GM18505 (cell line): ENCODE measurements around the gene FGF3.

Source experiments
- ATAC-seq: cut with Tn5 transposase; IDR thresholded peaks from one replicate; pipeline ENCODE4 v1.9.1; 2021; ENCODE audit not compliant: unreplicated experiment
- POLR2A ChIP-seq: IDR thresholded peaks from 4 replicates; pipeline ENCODE4 v1.6.1; 2011; ENCODE audit warnings: borderline replicate concordance; ENCODE audit not compliant: insufficient read depth, insufficient read length; ENCODE audit errors: extremely low read depth

The FGF3 gene

DNA sequence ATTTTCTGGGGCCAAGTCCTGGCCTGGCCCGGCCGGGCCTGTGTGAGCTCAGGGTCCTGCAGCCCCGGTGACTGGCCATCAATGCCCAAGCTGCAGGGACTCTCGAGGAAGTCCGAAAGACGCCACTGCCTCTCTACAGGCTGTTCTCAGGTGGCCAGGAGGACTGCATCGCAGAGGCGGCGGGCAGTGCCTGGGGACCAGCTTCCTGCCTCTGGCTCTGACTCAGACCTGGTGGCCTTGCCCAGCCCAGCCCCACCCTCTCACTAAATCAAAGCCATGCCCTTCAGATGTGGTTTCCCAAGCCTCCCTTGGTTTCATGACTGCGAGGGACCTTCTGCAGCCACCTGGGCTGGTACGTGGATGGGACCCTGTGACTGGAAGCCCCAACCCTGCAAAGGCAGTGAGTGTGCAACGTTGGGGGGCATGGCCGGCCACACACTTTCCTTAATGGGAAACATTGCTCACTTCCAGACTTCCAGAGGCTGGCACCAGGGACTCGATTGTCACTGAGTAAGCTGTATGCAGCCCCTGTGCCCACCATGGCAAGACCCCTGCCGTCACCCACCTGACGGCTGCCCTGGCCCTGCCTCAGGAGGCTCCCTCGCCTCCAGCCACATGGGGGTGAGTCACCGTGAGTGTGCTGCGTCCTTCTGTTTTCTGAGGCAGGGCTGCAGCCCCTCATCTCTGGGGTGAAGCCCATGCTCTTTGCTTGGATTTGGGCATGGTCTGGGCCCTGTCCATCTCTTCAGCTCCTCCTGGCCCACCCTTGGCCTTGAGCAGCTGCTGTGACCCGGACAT, 6.0 kb upstream of the FGF3 start:
- TF ChIP-seq POLR2A, result no peak
- ATAC-seq, result no peak

DNA sequence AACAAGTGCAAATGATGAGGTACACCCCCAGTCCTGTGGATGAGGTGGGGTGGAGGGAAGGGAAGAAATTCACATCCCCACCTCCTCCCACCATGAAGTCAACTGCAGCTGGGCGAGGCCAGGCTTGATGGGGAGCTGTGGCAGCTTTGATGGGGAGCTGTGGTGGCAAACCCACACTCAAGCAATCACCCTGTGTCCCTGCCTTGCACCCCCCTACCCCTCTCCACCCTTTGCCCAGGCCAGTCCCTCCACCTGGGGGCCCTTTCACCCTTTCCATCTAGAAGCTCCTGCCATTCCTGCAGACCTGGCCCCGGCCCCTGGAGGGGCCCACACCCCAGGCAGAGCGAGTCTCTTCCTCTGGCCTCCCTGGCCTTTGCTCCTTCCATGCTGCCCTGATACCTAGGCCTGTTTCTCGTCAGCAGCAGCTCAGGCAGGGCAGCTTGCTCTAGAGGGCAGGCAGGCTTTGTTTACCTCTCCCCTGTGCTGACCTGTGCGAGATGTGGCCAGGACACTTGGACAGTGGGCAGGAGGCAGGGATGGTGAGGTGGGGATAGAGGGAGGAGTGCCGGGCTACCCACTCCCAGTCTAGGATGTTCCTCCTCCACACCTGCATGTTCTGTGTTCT, 4.5 kb upstream of the FGF3 start:
- ATAC-seq, result no peak
- no peak for TF ChIP-seq POLR2A

DNA sequence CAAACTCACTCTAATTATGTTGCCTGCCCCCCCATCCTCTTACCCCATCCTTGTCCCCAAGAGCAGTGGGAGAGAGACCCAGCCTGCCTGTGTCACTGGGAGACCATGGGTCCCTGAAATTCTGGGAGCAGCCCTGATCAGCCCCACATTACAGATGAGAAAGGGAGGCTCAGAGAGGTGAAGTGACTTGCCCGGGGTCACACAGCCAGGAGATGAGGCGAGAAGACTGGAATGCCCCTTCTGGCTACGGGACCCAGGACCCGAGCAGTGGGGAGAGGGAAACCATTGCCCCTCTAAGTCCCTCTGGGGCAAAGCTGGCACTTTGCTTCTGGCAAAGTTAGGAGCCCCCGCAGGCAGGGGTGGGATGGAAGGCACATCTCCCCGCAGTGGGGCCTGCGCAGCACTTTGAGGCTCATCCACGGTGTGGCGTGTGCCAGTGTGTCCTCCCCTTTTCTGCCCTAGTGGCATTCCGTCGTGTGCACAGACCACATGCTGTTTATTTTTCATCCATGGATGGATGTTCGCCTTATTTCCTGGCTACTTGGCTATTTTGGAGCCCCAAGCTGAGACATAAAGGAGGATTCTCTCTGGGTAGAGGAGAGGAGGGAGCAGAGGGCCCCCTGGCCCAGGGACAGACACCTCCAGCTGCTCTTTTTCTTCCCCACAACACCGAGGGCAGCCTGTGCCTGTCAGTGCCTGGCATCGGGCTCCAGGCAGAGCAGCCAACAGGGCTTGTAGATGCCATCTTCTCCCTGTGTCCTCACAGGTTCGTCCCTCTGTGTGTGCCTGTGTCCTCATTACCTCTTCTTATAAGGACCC, 3.7 kb upstream of the FGF3 start:
- ATAC-seq, result no peak
- TF ChIP-seq POLR2A, result no peak

DNA sequence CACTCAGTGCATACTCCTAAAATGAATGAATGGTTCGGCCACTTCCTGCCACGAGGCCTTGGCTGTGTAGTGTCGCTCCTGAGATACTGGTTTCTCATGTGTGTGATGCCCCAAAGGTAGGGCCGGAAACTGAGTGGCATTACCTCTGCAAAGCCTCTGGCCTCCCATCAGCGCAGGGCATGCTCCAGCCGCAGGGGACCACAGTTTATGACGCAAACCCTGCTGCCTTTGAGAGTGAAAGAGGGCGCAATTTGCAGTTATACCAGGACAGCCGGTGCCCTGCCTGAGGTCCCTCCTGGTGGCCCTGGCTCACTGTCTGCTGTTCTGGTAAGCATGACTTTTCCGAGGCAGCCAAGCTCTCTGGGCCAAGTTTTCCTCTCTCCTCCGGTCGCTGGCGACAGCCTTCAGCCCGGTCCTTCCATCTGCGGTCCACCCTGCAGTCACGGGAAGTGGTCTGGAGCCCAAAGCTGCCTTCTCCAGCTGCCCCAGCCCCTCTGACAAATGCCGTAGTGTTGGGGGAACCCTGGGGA, 2.4 kb upstream of the FGF3 start:
- no peak for TF ChIP-seq POLR2A
- no peak for ATAC-seq

DNA sequence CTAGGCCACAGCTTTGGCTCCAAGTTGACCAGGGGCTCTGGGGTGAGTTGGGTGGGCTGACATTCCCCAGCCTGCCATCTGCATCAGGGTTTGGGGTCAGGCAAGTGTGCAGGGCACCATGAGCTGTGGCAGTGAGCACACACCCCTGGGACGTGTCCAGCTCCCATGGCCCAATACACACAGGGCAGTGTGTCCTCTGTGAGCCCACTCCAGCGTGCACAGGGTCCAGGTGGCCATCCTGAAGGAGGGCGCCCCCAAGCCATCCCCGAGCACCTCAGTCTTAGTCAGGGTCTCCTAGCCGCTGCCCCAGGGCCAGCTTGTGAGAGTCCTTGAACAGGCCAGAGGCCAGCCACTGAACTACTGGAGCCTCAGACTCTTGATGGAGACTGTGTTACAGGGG, 1.2 kb upstream of the FGF3 start:
- no peak for TF ChIP-seq POLR2A
- ATAC-seq, result no peak

DNA sequence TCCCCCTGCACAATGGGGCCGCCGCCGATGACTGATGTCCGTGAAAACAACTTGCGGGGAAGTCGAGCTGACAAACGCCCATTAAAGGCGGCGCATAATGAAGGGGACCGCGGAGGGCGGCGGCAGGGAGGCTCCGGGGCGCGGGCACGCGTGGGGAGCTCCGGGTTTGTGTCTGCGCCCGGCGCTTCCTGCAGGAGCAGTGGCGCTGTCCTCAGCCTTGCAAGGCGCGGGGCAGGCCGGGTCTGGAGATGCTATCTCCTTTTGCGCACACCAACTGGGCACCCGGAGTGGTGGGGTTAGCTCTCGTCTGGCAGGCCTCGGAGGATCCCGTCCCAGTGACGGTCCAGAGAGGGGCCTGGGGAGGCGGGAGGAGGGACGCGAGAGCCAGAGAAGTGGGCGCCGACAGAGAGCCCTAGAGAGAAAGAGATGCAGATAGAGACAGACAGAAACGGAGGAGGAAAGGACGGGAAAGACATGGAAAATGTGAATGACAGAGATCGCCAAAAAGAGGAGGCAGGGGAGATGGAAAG, 390 bp upstream of the FGF3 start:
- ATAC-seq, result no peak
- TF ChIP-seq POLR2A, result no peak

DNA sequence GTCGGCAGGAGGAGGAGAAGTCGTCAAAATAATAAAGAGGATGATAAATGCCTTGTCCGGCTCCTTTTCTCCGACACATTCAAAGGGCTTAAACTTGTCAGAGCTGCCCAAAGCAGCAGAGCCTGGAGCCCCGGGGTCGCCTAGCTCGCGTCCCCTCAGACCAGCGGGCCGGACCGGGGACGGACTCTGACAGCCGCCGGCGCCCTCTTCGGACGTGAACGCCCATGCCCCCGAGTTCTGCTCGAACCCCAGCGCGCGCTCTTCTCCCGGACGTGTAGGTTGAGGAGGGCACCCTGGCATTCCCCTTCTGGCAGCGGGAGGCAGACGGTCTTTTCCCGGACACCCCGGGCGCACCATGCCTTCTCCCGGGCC, 999 bp downstream of the FGF3 start:
- ATAC-seq, result no peak
- no peak for TF ChIP-seq POLR2A

DNA sequence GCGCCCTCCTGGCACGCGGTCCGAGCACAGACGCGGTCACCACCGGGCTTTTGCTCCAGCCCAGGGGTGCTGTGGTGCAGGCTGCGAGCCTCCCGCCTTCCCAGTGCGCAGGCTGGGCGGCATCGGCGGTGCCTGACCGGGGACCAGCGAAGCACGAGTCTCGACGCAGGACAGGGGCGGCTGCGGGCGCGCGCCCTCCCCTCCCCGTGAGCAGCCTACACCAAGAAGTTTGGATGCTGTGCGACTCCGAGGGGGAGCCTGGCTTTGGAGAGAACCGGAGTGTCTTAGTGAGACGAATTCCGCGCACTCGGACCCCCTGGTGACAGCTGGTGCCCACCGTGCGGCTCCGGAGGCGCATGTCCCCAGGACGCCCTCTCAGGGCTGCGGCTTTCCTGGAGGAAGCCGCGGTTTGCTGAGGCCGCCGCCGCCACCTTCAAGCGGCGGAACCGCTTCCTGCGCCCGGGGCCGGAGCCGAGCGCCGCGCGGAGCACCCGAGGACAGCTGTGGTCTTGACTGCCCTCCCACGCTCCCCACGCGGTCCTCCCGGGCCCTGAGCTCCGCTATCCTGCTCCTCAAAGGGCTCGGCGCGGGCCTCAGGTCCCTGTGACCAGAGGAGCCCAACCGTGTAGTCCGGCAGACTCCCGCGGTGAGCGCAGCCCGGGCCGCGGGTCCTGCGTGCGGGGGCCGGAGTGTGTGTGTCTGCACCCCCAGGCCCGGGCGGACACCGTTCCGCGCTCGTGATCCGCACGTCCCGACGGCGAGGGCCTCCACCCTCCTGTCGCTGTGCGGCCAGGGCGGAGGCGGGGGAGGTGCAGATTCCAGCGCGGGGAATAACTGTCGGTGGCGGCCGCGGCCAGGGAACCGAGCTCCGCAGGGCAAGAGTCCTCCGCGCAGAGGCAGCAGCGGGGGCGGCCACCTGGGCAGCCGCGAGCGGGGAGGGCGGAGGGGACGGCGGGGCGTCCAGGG, 1.7 kb downstream of the FGF3 start:
- ATAC-seq, result no peak
- no peak for TF ChIP-seq POLR2A

DNA sequence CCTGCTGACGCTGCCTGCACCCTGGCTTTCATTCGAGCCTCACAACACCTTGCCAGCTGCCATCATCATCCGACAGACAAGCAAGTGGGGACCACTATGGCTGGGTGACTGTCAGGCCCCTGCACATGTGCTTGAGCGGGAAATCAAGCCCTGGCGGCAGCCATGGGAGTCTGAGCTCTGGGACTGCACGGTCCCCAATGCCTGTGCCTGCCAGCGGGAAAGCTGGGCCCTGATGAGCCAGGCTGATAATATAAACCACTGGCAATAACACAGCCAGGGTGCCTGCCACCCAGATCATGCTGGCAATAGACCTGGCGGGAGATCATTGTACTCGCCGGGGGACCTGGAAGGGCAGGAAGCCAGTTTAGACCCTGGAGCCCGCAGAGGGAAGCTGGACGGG, 2.5 kb downstream of the FGF3 start:
- no peak for TF ChIP-seq POLR2A
- ATAC-seq, result no peak

DNA sequence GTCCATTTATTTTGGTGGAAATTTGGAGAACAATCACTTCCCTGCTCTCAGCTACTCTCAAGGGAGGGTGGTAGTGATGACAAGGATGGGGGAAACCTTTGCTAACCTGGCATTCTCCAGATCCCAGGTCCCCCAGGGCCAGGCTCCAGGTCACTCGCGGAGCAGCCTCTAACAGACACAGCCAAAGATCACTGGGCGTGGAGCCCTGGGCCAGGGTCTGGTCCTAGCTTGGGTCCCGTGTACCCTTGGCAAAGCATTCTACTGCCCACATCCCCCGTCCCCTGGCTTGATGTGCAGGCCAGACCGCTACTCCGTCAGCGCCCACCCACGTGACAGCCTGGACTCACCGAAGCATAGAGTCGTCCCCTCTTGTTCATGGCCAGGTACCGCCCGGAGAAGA, 3.2 kb downstream of the FGF3 start:
- ATAC-seq, result no peak
- TF ChIP-seq POLR2A, result no peak

DNA sequence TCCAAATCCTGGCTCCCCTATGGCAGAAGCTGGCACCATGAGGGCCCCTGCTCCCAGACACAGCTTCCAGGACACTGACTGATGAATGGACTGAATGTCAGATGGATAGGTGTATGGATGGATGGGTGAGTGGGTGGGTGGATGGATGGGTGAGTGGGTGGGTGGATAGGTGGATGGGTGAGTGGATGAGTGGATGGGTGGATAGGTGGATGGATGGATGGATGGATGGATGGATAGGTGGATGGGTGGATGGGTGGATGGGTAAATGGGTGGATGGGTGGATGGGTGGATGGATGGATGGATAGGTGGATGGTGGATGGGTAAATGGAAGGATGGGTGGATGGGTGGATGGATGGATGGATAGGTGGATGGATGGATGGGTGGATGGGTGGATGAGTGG, 4.3 kb downstream of the FGF3 start:
- no peak for TF ChIP-seq POLR2A
- ATAC-seq, result no peak

DNA sequence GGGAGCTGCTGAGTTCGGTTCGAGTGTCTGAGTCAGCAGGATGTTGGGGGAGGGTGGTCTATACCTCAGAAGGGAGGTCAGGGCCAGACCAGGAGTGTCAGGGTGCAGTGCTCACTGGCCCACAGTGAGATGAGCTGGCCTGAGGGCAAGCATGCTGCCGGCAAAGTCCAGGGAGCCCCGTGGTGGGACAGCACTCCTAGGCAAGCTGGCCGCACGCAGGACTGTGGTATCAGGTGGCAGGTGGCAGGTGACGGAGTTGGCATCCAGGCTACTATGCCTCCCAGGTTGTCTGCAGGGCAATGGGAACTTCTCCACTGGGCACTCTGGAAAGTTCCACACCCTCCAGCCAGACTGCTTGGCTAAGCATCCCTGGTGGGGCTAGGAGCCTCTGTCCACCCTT, 4.8 kb downstream of the FGF3 start:
- ATAC-seq, result no peak
- no peak for TF ChIP-seq POLR2A

DNA sequence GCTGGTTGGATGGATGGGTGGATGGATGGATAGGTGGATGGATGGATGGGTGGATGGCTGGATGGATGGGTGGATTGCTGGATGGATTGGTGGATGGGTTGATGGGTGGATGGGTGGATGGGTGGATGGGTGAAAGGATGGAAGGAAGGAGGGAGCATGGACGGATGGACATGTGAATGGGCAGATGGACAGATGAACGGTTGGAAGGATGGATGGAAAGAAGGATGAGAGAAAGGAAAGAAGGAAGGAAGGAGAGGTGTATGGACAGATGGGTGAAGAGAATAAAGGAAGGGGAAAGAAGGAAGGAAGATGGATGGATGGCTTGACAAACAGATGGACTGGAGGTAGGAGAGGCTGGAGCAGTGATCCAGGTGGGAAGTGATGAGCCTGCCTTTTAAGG, 5.4 kb downstream of the FGF3 start:
- TF ChIP-seq POLR2A, result no peak
- no peak for ATAC-seq

DNA sequence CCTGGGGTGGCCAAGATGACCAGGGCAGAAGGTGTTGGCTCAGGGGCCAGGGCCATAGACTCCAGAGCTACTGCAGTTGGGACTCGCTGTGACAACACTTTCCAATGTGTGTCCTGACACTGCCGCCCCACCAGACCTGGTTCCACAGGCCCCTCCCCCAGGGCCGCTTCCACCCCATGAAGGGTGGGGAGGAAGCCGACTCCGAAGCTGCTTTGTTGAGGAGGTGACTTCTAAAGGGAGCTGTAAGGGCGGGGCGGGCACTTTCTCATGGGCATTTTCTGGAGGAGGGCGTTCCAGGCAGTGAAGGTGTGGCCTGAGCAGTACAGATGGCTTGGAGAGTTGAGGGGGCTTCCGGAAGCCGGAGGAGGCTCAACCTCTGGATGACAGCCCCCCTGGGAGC, 6.3 kb downstream of the FGF3 start:
- no peak for ATAC-seq
- TF ChIP-seq POLR2A, result no peak
